Prostate gland (tissue), 2 donors: ENCODE measurements around the gene CKMT1B.
"Not testable (repeated sequence)": the region's sequence is repeated elsewhere in the genome, so short reads cannot be mapped to it uniquely, and the experiment has no call there.

ENCODE experiments used
- POLR2A ChIP-seq: fragments of 450-650 bp; IDR thresholded peaks from one replicate; pipeline ENCODE4 v1.6.1; 2016; ENCODE audit warnings: antibody characterized with exemption, mild to moderate bottlenecking
- POLR2AphosphoS5 ChIP-seq: sonication (generic); formaldehyde crosslinking; IDR thresholded peaks from one replicate; pipeline ENCODE4 v1.6.1; 2017; ENCODE audit warnings: antibody characterized with exemption
- TF ChIP-seq, protein P1 (sequence below), 4 experiments: fragments of 200-600 bp in 2 of 4; fragments of 450-650 bp in 2 of 4; sonication (generic) in 2 of 4; IDR thresholded peaks; 1 replicate in 3 of 4; 2 replicates in 1 of 4; pipeline ENCODE4 v1.5.1; 2016 to 2019; ENCODE audit warnings: antibody characterized with exemption in 4 of 4, mild to moderate bottlenecking in 2 of 4, moderate library complexity in 2 of 4

DNA sequence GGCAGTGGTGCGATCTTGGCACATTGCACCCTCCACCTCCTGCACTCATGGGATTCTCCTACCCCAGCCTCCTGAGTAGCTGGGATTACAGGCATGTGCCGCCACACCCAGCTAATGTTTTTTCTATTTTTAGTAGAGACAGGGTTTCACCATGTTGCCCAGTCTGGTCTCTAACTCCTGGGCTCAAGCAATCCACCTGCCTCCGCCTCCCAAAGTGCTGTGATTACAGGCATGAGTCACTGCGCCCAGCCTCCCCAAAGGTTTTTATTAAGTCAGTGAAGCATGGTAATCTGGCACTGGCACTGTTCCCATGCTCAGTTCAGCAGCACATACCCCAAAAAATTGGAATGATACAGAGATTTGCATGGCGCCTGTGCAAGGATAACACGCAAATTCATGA, 8.4 kb downstream of the CKMT1B start:
- TF ChIP-seq POLR2AphosphoS5, POLR2A: not testable (repeated sequence)
- TF ChIP-seq, protein P1, sequence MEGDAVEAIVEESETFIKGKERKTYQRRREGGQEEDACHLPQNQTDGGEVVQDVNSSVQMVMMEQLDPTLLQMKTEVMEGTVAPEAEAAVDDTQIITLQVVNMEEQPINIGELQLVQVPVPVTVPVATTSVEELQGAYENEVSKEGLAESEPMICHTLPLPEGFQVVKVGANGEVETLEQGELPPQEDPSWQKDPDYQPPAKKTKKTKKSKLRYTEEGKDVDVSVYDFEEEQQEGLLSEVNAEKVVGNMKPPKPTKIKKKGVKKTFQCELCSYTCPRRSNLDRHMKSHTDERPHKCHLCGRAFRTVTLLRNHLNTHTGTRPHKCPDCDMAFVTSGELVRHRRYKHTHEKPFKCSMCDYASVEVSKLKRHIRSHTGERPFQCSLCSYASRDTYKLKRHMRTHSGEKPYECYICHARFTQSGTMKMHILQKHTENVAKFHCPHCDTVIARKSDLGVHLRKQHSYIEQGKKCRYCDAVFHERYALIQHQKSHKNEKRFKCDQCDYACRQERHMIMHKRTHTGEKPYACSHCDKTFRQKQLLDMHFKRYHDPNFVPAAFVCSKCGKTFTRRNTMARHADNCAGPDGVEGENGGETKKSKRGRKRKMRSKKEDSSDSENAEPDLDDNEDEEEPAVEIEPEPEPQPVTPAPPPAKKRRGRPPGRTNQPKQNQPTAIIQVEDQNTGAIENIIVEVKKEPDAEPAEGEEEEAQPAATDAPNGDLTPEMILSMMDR (IDR thresholded peaks at IDR 0.05): not testable (repeated sequence)
